Stimulated activated CD4-positive, alpha-beta T cell treated with anti-CD3 and anti-CD28 coated beads, TNF-alpha, amount 100 ng/mL, for 48 hours (primary cell): Measurements from ENCODE around the gene GPR137B.
"Not testable (repeated sequence)": the region's sequence is repeated elsewhere in the genome, so short reads cannot be mapped to it uniquely, and the experiment has no call there.

ENCODE experiments used
- DNase-seq, 3 donors: peaks; one replicate each; pipeline ENCODE4 v3.0.0-alpha.2; 2020; ENCODE audit warnings: low read depth in 3 of 3

Gene GPR137B

GRCh38 chr1:236144446-236145150 is 2.3 kb downstream of the GPR137B start:
- DNase-seq: no peak

- no peak for DNase-seq
These were observed 4.7 kb downstream of the GPR137B start for GRCh38 chr1:236147068-236147467.

- DNase-seq: no peak
These were observed 5.5 kb downstream of the GPR137B start for GRCh38 chr1:236147521-236148469.

GRCh38 chr1:236148470-236148845 is 6.1 kb downstream of the GPR137B start:
- DNase-seq: no peak

GRCh38 chr1:236149003-236149595 is 6.8 kb downstream of the GPR137B start:
- no peak for DNase-seq

GRCh38 chr1:236149696-236150228 is 7.4 kb downstream of the GPR137B start:
- DNase-seq: no peak

- no peak for DNase-seq
These were observed 8.1 kb downstream of the GPR137B start for GRCh38 chr1:236150311-236150955.

- no peak for DNase-seq
These were observed 8.6 kb downstream of the GPR137B start for GRCh38 chr1:236150986-236151385.

GRCh38 chr1:236151739-236152424 is 9.5 kb downstream of the GPR137B start:
- no peak for DNase-seq

- DNase-seq: no peak
These were observed 11.8 kb downstream of the GPR137B start for GRCh38 chr1:236154126-236154525.

- DNase-seq: no peak
These were observed 12.5 kb downstream of the GPR137B start for GRCh38 chr1:236154671-236155398.

GRCh38 chr1:236155399-236155767 is 13.0 kb downstream of the GPR137B start:
- no peak for DNase-seq

- DNase-seq: no peak
These were observed 13.6 kb downstream of the GPR137B start for GRCh38 chr1:236155841-236156503.

- DNase-seq: no peak
These were observed 14.3 kb downstream of the GPR137B start for GRCh38 chr1:236156512-236157208.

GRCh38 chr1:236158072-236158471 is 15.7 kb downstream of the GPR137B start:
- DNase-seq: not testable (repeated sequence)

- no peak for DNase-seq
These were observed 16.4 kb downstream of the GPR137B start for GRCh38 chr1:236158719-236159118.

GRCh38 chr1:236159704-236160539 is 17.6 kb downstream of the GPR137B start:
- no peak for DNase-seq

- DNase-seq: no peak
These were observed 18.3 kb downstream of the GPR137B start for GRCh38 chr1:236160540-236161127.
